CD8-positive, alpha-beta memory T cell (primary cell): Measurements from ENCODE around the gene IGFL4. TPM values are rescaled to one million over a fixed set of nuclear protein-coding genes. Genes with fewer than 3 reads are reported as not detected.

Experiments used
- CTCF ChIA-PET: fragments of 350-600 bp; sonication (Branson Sonifier 250); formaldehyde crosslinking; loops from one replicate; lab custom pipeline; 2021; ENCODE audit warnings: antibody characterized with exemption; lab: Charles Lee
- POLR2A ChIA-PET: fragments of 350-600 bp; sonication (Branson Sonifier 250); formaldehyde crosslinking; loops from one replicate; lab custom pipeline; 2021; ENCODE audit warnings: antibody characterized with exemption; lab: Charles Lee
- DNase-seq, 5 donors: peaks; one replicate each; pipeline versions ENCODE4 v3.0.0 to v3.0.0-alpha.2; 2020 to 2022; ENCODE audit warnings: mixed read lengths in 1 of 5
- H3K27ac ChIP-seq: one replicate; pipeline ENCODE4 v1.7.0; 2013; ENCODE audit warnings: low read depth, mild to moderate bottlenecking, low read length, moderate library complexity
- H3K27me3 ChIP-seq: 2 replicates; pipeline ENCODE4 v1.7.0; 2013; ENCODE audit warnings: low read length, mild to moderate bottlenecking; ENCODE audit not compliant: insufficient read depth, poor library complexity, severe bottlenecking
- H3K36me3 ChIP-seq: 2 replicates; pipeline ENCODE4 v1.7.0; 2013; ENCODE audit warnings: mild to moderate bottlenecking, low read length, moderate library complexity; ENCODE audit not compliant: insufficient read depth
- H3K4me1 ChIP-seq: 2 replicates; pipeline ENCODE4 v1.7.0; 2013; ENCODE audit warnings: mild to moderate bottlenecking, low read length, moderate library complexity; ENCODE audit not compliant: insufficient read depth
- H3K4me3 ChIP-seq: 2 replicates; pipeline ENCODE4 v1.7.0; 2013; ENCODE audit warnings: mild to moderate bottlenecking, low read length
- H3K9me3 ChIP-seq: 2 replicates; pipeline ENCODE4 v1.7.0; 2013; ENCODE audit warnings: mild to moderate bottlenecking, low read length
- H3K27ac Mint-ChIP-seq, 8 donors: one replicate each; pipeline ENCODE4 v1.8.0; 2020 to 2021; ENCODE audit warnings: mixed read lengths in 8 of 8, mild to moderate bottlenecking in 6 of 8, inconsistent platforms in 3 of 8, moderate library complexity in 3 of 8
- H3K27me3 Mint-ChIP-seq, 2 donors: one replicate each; pipeline ENCODE4 v1.8.0; 2020 to 2021; ENCODE audit warnings: mixed read lengths in 2 of 2, mild to moderate bottlenecking in 1 of 2, moderate library complexity in 1 of 2
- H3K36me3 Mint-ChIP-seq, 3 donors: one replicate each; pipeline ENCODE4 v1.8.0; 2020 to 2021; ENCODE audit warnings: mixed read lengths in 3 of 3, inconsistent platforms in 1 of 3, mild to moderate bottlenecking in 1 of 3
- H3K4me1 Mint-ChIP-seq, 3 donors: one replicate each; pipeline ENCODE4 v1.8.0; 2020 to 2021; ENCODE audit warnings: mixed read lengths in 3 of 3, inconsistent platforms in 1 of 3, mild to moderate bottlenecking in 1 of 3
- H3K4me3 Mint-ChIP-seq, 7 donors: one replicate each; pipeline ENCODE4 v1.8.0; 2020 to 2021; ENCODE audit warnings: mixed read lengths in 7 of 7, mild to moderate bottlenecking in 6 of 7, moderate library complexity in 4 of 7, inconsistent platforms in 2 of 7
- H3K9me3 Mint-ChIP-seq, 5 donors: one replicate each; pipeline ENCODE4 v1.8.0; 2020 to 2022; ENCODE audit warnings: mixed read lengths in 5 of 5, mild to moderate bottlenecking in 3 of 5, moderate library complexity in 2 of 5, inconsistent platforms in 1 of 5
- polyA plus RNA-seq: library from polyadenylated mRNA; unstranded; fragments of 300-500 nt; fragmentation: Illumina TruSeq; gene quantifications from one replicate; pipeline ENCODE4 v1.2.3, GENCODE V29; 2021
- total RNA-seq, 2 experiments: library from RNA; stranded (reverse); gene quantifications; one replicate each; pipeline ENCODE4 v1.2.3, GENCODE V29; 2021

IGFL4 gene
- total and polyA plus RNA-seq, 3 experiments from 2014 or later, result not detected

- POLR2A ChIA-PET, result no interaction called here
- Mint-ChIP-seq H3K4me3 (no peak overlapping the region), H3K36me3 (no peaks in the 10 kb centered on the region)
Measured at GRCh38 chr19:46052896-46053295, 12.1 kb upstream of the IGFL4 start.

GRCh38 chr19:46049597-46049996 lies 8.8 kb upstream of the IGFL4 start:
- no peaks in the 10 kb centered on the region for H3K4me1 Mint-ChIP-seq
- Histone ChIP-seq H3K4me3 (no peak overlapping the region), H3K27ac (no peak overlapping the region), H3K9me3 (no peaks in the 10 kb centered on the region), H3K4me1 (no peaks in the 10 kb centered on the region), H3K36me3 (no peaks in the 10 kb centered on the region), H3K27me3 (peaks cover 14% of the 10 kb centered on the region)
- no peak overlapping the region for H3K4me3 Mint-ChIP-seq
- no peak for DNase-seq
- no peaks in the 10 kb centered on the region for H3K9me3 Mint-ChIP-seq
- H3K27me3 Mint-ChIP-seq, result peaks cover 31 to 85% of the 10 kb centered on the region in 2 donors
- no peak overlapping the region for H3K27ac Mint-ChIP-seq
- CTCF ChIA-PET, result no interaction called here
- POLR2A ChIA-PET, result no interaction called here
- H3K36me3 Mint-ChIP-seq, result no peaks in the 10 kb centered on the region

More at GRCh38 chr19:46052896-46053295, 12.1 kb upstream of the IGFL4 start:
- DNase-seq, result no peak
- no peaks in the 10 kb centered on the region for H3K9me3 ChIP-seq
- Mint-ChIP-seq H3K27ac (no peak overlapping the region), H3K9me3 (no peaks in the 10 kb centered on the region), H3K4me1 (no peaks in the 10 kb centered on the region), H3K27me3 (peaks cover 22 to 81% of the 10 kb centered on the region in 2 donors)
- no peak overlapping the region for H3K4me3 ChIP-seq
- no peaks in the 10 kb centered on the region for H3K36me3 ChIP-seq
- CTCF ChIA-PET, result interaction anchor here (0.7 kb wide), 1 partner anchor 439 kb away, joined by 3 read pairs; no protein-coding TSS in a partner anchor
- H3K27ac ChIP-seq, result no peak overlapping the region
- H3K27me3 ChIP-seq, result peaks cover 23% of the 10 kb centered on the region
- no peaks in the 10 kb centered on the region for H3K4me1 ChIP-seq

- Mint-ChIP-seq H3K27ac (no peak overlapping the region), H3K4me1 (no peaks in the 10 kb centered on the region), H3K4me3 (no peak overlapping the region), H3K27me3 (peaks cover 43 to 87% of the 10 kb centered on the region in 2 donors), H3K36me3 (peaks cover 0 to 5% (median 0%) of the 10 kb centered on the region in 3 donors), H3K9me3 (peaks cover 0 to 7% (median 3%) of the 10 kb centered on the region in 5 donors)
- ChIA-PET CTCF (interaction anchor here (1.6 kb wide), 1 partner anchor 15 kb away, joined by 3 read pairs; no protein-coding TSS in a partner anchor), POLR2A (no interaction called here)
- Histone ChIP-seq H3K27me3 (peaks cover 22% of the 10 kb centered on the region), H3K4me3 (no peak overlapping the region), H3K27ac (no peak overlapping the region), H3K9me3 (no peaks in the 10 kb centered on the region), H3K36me3 (no peaks in the 10 kb centered on the region), H3K4me1 (no peaks in the 10 kb centered on the region)
- DNase-seq, result no peak
Measured at GRCh38 chr19:46043519-46043918, 2.7 kb upstream of the IGFL4 start.

- ChIA-PET CTCF (interaction anchor here (1.0 to 1.6 kb wide), 2 partner anchors 14 kb away, joined by 3 to 4 read pairs; no protein-coding TSS in a partner anchor), POLR2A (no interaction called here)
- no peak for DNase-seq
- no peak overlapping the region for H3K4me3 ChIP-seq
- no peak overlapping the region for H3K27ac Mint-ChIP-seq
- H3K27me3 ChIP-seq, result peaks cover 22% of the 10 kb centered on the region
- H3K27ac ChIP-seq, result no peak overlapping the region
- H3K27me3 Mint-ChIP-seq, result peaks cover 37 to 76% of the 10 kb centered on the region in 2 donors
- no peaks in the 10 kb centered on the region for H3K4me1 ChIP-seq
- H3K4me1 Mint-ChIP-seq, result no peaks in the 10 kb centered on the region
- no peak overlapping the region for H3K4me3 Mint-ChIP-seq
- no peaks in the 10 kb centered on the region for H3K9me3 ChIP-seq
- no peaks in the 10 kb centered on the region for H3K36me3 ChIP-seq
- H3K9me3 Mint-ChIP-seq, result peaks cover 0 to 7% (median 3%) of the 10 kb centered on the region in 5 donors
- peaks cover 0 to 5% (median 0%) of the 10 kb centered on the region in 3 donors for H3K36me3 Mint-ChIP-seq
Measured at GRCh38 chr19:46042252-46042883, 1.6 kb upstream of the IGFL4 start.

DNA sequence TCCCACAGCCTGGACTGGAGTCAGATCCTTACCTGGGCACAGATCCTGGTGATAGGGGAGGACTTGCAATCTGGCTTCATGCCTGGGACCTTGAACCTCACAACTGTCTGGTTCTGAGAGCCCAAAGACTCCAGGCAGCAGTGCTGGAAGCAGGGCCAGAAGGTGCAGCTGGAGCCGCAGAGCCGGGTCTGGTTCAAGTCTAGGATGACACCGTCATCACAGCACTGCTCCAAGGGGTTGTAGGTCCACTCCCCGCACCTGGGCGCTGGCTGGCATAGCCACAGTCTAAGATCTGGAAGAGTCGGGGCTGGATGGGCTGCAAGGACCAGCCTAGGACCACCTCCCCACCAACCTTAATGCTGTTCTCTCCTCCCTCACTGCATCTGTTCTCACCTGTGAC lies 677 bp downstream of the IGFL4 start:
- no peak overlapping the region for H3K4me3 Mint-ChIP-seq
- H3K27ac Mint-ChIP-seq, result no peak overlapping the region
- Histone ChIP-seq H3K9me3 (no peaks in the 10 kb centered on the region), H3K4me3 (no peak overlapping the region), H3K36me3 (no peaks in the 10 kb centered on the region), H3K27ac (no peak overlapping the region), H3K27me3 (peaks cover 22% of the 10 kb centered on the region), H3K4me1 (no peaks in the 10 kb centered on the region)
- no peaks in the 10 kb centered on the region for H3K4me1 Mint-ChIP-seq
- POLR2A ChIA-PET, result no interaction called here
- CTCF ChIA-PET, result interaction anchor here (0.6 kb wide), 1 partner anchor 94 kb away, joined by 3 read pairs; no protein-coding TSS in a partner anchor
- no peak for DNase-seq
- H3K27me3 Mint-ChIP-seq, result peaks cover 42 to 66% of the 10 kb centered on the region in 2 donors
- H3K9me3 Mint-ChIP-seq, result peaks cover 0 to 7% (median 3%) of the 10 kb centered on the region in 5 donors
- H3K36me3 Mint-ChIP-seq, result peaks cover 0 to 5% (median 0%) of the 10 kb centered on the region in 3 donors

GRCh38 chr19:46036744-46037128 lies 4.1 kb downstream of the IGFL4 start:
- no peak overlapping the region for H3K27ac Mint-ChIP-seq
- H3K27me3 Mint-ChIP-seq, result peaks cover 35 to 42% of the 10 kb centered on the region in 2 donors
- Histone ChIP-seq H3K27me3 (peaks cover 11% of the 10 kb centered on the region), H3K4me3 (no peak overlapping the region), H3K36me3 (no peaks in the 10 kb centered on the region), H3K27ac (no peak overlapping the region), H3K9me3 (no peaks in the 10 kb centered on the region), H3K4me1 (no peaks in the 10 kb centered on the region)
- H3K4me3 Mint-ChIP-seq, result no peak overlapping the region
- ChIA-PET POLR2A (no interaction called here), CTCF (interaction anchor here (1.2 kb wide), 1 partner anchor 9 kb away, joined by 5 read pairs; no protein-coding TSS in a partner anchor)
- no peak for DNase-seq
- peaks cover 0 to 5% (median 0%) of the 10 kb centered on the region in 3 donors for H3K36me3 Mint-ChIP-seq
- no peaks in the 10 kb centered on the region for H3K4me1 Mint-ChIP-seq
- H3K9me3 Mint-ChIP-seq, result peaks cover 0 to 3% (median 0%) of the 10 kb centered on the region in 5 donors

GRCh38 chr19:46035986-46036743 lies 4.6 kb downstream of the IGFL4 start:
- H3K4me3 ChIP-seq, result no peak overlapping the region
- no peak overlapping the region for H3K4me3 Mint-ChIP-seq
- CTCF ChIA-PET, result interaction anchor here (1.2 kb wide), 1 partner anchor 8 kb away, joined by 5 read pairs; no protein-coding TSS in a partner anchor
- H3K27me3 ChIP-seq, result peaks cover 11% of the 10 kb centered on the region
- H3K27ac ChIP-seq, result no peak overlapping the region
- H3K27me3 Mint-ChIP-seq, result peaks cover 30 to 39% of the 10 kb centered on the region in 2 donors
- H3K36me3 ChIP-seq, result no peaks in the 10 kb centered on the region
- no peaks in the 10 kb centered on the region for H3K9me3 ChIP-seq
- H3K4me1 ChIP-seq, result no peaks in the 10 kb centered on the region
- POLR2A ChIA-PET, result no interaction called here
- peaks cover 0 to 5% (median 0%) of the 10 kb centered on the region in 3 donors for H3K36me3 Mint-ChIP-seq
- peaks cover 0 to 3% (median 0%) of the 10 kb centered on the region in 5 donors for H3K9me3 Mint-ChIP-seq
- no peak for DNase-seq
- H3K27ac Mint-ChIP-seq, result no peak overlapping the region
- H3K4me1 Mint-ChIP-seq, result no peaks in the 10 kb centered on the region

DNA sequence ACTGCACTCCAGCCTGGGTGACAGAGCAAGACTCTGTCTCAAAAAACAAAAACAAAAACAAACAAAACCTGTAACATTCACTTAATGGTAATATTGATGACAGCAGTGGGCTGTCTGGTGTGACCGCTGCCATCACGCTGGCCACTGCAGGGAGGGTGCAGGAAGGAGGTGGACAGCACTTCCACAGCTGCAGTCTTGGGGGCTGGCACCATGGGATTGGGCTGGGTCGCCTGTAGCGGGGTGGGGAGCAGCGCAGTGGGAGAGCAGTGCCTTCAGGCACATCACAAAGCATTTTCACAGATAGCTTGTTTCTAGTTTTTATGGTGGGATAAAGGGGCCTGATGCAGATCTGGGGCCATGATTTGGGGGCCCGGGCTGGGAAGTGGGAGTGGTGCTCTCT lies 5.3 kb downstream of the IGFL4 start:
- H3K4me1 Mint-ChIP-seq, result no peaks in the 10 kb centered on the region
- CTCF ChIA-PET, result no interaction called here

More for the DNA sequence above, 5.3 kb downstream of the IGFL4 start:
- peaks cover 24 to 38% of the 10 kb centered on the region in 2 donors for H3K27me3 Mint-ChIP-seq
- peaks cover 0 to 3% (median 0%) of the 10 kb centered on the region in 5 donors for H3K9me3 Mint-ChIP-seq
- POLR2A ChIA-PET, result no interaction called here
- H3K36me3 Mint-ChIP-seq, result peaks cover 0 to 1% (median 0%) of the 10 kb centered on the region in 3 donors
- H3K27ac ChIP-seq, result no peak overlapping the region
- no peaks in the 10 kb centered on the region for H3K9me3 ChIP-seq
- DNase-seq, result no peak
- H3K27me3 ChIP-seq, result peaks cover 9% of the 10 kb centered on the region
- H3K36me3 ChIP-seq, result no peaks in the 10 kb centered on the region
- H3K4me1 ChIP-seq, result no peaks in the 10 kb centered on the region
- no peak overlapping the region for H3K4me3 Mint-ChIP-seq
- H3K27ac Mint-ChIP-seq, result no peak overlapping the region
- H3K4me3 ChIP-seq, result no peak overlapping the region
